Measurements from ENCODE around the gene ABLIM2.

The ABLIM2 gene

GRCh38 chr4:7917669-7918068, 240.9 kb downstream of the ABLIM2 start:
- DNase-seq (ENCODE audit: low read depth in 2 of 3, low spot score in 2 of 3) = no peak

- DNase-seq (ENCODE audit: low read depth in 2 of 3, low spot score in 2 of 3) = no peak
These were observed 242.8 kb downstream of the ABLIM2 start for GRCh38 chr4:7915875-7916242.

Data from activated CD8-positive, alpha-beta memory T cell treated with anti-CD3 and anti-CD28 coated beads for 48 hours (primary cell).